ENCODE results near the gene ACCS. TPM values are rescaled to one million over a fixed set of nuclear protein-coding genes. Genes with fewer than 3 reads are reported as not detected.

ACCS gene
- total and polyA plus RNA-seq, 9 of the 15 experiments (the other 6 are each of a cell fraction or from before 2014, with no cell fraction given) = 4.2 to 25.9 (median 16.3) TPM

DNA sequence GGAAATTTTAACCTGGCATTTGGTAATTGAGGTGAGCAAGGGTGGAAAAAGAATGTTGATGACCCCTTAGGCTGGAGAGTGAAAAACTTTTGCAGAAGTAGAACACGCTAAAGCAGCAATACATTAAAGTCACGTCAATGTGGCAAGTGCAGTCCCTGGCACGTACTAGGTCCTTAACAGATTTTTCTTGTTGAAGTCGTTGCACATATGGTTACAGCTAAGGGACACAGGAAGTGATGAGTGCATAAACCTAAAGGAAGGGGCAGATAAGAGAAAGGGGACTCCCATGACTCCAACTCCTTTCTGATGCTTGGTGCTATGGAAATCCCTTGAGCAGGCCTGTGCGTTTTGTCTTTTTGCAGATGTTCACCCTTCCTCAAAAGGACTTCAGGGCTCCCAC, 1.2 kb downstream of the ACCS start (continued):
- TF ChIP-seq, protein P1, sequence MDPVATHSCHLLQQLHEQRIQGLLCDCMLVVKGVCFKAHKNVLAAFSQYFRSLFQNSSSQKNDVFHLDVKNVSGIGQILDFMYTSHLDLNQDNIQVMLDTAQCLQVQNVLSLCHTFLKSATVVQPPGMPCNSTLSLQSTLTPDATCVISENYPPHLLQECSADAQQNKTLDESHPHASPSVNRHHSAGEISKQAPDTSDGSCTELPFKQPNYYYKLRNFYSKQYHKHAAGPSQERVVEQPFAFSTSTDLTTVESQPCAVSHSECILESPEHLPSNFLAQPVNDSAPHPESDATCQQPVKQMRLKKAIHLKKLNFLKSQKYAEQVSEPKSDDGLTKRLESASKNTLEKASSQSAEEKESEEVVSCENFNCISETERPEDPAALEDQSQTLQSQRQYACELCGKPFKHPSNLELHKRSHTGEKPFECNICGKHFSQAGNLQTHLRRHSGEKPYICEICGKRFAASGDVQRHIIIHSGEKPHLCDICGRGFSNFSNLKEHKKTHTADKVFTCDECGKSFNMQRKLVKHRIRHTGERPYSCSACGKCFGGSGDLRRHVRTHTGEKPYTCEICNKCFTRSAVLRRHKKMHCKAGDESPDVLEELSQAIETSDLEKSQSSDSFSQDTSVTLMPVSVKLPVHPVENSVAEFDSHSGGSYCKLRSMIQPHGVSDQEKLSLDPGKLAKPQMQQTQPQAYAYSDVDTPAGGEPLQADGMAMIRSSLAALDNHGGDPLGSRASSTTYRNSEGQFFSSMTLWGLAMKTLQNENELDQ (CRISPR knock-in tag; IDR thresholded peaks at IDR 0.05; ENCODE audit: borderline replicate concordance) = 0 out of 2 replicates have a peak, but pooled peaks have one; percentile 30
- no peak for TF ChIP-seq ZNF589 (CRISPR knock-in tag; IDR thresholded peaks at IDR 0.05; ENCODE audit: low read depth)
- no peak for TF ChIP-seq MYNN (IDR thresholded peaks at IDR 0.05)
- TF ChIP-seq MYNN (CRISPR knock-in tag; IDR thresholded peaks at IDR 0.05) = no peak
- TF ChIP-seq NONO (IDR thresholded peaks at IDR 0.05; ENCODE audit: low read depth in 2 of 2, low read length in 1 of 2) = no peak
- peak; percentile 48 for TF ChIP-seq MEIS2 (IDR thresholded peaks at IDR 0.05; ENCODE audit: partially characterized antibody)
- no peak for TF ChIP-seq RNF2 (IDR thresholded peaks at IDR 0.05)
- TF ChIP-seq, protein P2, sequence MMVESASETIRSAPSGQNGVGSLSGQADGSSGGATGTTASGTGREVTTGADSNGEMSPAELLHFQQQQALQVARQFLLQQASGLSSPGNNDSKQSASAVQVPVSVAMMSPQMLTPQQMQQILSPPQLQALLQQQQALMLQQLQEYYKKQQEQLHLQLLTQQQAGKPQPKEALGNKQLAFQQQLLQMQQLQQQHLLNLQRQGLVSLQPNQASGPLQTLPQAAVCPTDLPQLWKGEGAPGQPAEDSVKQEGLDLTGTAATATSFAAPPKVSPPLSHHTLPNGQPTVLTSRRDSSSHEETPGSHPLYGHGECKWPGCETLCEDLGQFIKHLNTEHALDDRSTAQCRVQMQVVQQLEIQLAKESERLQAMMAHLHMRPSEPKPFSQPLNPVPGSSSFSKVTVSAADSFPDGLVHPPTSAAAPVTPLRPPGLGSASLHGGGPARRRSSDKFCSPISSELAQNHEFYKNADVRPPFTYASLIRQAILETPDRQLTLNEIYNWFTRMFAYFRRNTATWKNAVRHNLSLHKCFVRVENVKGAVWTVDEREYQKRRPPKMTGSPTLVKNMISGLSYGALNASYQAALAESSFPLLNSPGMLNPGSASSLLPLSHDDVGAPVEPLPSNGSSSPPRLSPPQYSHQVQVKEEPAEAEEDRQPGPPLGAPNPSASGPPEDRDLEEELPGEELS (CRISPR knock-in tag; IDR thresholded peaks at IDR 0.05; ENCODE audit: borderline replicate concordance) = no peak
- TF ChIP-seq PHF21A (IDR thresholded peaks at IDR 0.05; ENCODE audit: borderline replicate concordance, low read depth) = no peak
- TF ChIP-seq, protein P3, sequence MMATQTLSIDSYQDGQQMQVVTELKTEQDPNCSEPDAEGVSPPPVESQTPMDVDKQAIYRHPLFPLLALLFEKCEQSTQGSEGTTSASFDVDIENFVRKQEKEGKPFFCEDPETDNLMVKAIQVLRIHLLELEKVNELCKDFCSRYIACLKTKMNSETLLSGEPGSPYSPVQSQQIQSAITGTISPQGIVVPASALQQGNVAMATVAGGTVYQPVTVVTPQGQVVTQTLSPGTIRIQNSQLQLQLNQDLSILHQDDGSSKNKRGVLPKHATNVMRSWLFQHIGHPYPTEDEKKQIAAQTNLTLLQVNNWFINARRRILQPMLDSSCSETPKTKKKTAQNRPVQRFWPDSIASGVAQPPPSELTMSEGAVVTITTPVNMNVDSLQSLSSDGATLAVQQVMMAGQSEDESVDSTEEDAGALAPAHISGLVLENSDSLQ (IDR thresholded peaks at IDR 0.05) = 0 out of 2 replicates have a peak, but pooled peaks have one; percentile 10
- TF ChIP-seq TCF3 (CRISPR knock-in tag; IDR thresholded peaks at IDR 0.05) = peak; percentile 42; the same call in 1 of the 2 replicates
- no peak for TF ChIP-seq MTA2 (IDR thresholded peaks at IDR 0.05; ENCODE audit: low read depth)
- 0 out of 2 replicates have a peak, but pooled peaks have one; percentile 58 for TF ChIP-seq ETV5 (CRISPR knock-in tag; IDR thresholded peaks at IDR 0.05; ENCODE audit: low read depth)
